Measurements from ENCODE around the gene ACTR3C.
"Not testable (repeated sequence)": the region's sequence is repeated elsewhere in the genome, so short reads cannot be mapped to it uniquely, and the experiment has no call there.

The ACTR3C gene

DNA sequence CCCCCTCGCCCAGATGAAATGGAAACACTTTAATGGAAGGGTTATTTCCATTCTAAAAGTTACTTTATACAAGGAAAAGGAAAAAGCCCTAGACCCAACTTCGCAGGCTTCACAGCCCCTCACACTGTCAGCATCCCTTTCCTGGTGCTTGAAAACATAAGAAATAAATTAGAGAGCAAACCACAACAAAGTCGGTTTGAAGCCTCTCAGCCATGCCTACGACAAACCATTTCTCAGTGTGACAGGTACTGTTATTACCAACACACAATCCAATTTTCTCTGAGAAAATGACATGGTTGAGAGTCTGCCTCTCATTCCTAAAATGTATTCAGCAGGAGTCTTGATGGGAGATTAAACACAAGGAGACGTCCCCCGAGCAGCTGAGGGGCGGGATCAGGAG lies 51.4 kb downstream of the ACTR3C start:
- not testable (repeated sequence) for DNase-seq

DNA sequence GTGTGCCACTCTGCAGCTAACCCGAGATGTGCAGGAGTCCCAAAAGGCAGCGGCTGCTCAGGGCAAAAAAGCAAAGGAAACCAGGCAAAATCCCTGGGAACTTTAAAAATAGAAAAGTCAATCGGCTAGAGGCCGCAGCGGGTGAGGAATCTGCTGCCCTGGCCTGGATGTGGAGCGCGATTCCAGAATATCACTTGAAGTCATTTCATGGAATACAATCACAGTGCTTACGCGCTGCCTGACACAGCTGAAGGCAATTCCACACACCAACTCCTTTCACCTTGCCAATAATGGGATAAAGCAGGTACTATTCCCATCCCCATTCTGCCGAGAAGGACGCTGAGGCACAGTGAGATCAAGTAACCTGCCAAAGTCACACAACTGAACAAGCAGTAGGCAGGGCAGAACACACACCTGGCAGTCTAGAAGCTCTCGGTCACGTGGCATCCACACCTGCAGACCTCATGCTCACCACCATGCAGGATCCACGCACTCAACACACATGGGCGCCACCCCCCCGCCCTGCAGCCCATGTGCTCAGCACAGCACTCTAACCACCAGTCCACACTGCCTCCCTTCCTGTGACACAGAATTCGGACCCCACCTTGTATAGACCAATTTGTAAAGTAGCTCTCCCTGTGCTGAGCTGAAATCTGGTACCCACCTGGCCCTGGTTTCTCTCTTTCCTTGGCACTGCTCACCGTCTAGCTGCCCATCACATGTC lies 53.1 kb downstream of the ACTR3C start:
- DNase-seq, result not testable (repeated sequence)

DNA sequence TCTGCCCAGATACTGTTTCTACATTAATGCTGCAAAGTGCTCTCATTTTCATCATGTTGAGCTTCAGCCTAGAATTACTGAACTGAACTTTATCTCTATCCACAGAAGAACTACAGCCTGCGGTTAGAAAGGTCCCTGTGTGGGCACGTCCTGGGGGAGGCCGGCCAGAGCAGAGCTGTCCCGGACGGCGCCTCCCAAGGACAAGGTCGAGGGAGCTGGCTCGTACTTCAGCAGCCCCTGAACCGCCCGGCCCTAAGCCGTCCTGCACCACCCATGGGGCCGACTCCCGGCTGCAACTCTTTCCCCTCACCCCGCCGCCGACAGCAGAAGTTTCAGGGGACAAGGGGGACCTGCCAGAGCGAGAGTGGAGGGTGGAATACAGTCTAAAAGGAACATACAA lies 54.5 kb downstream of the ACTR3C start:
- DNase-seq, result not testable (repeated sequence)

DNA sequence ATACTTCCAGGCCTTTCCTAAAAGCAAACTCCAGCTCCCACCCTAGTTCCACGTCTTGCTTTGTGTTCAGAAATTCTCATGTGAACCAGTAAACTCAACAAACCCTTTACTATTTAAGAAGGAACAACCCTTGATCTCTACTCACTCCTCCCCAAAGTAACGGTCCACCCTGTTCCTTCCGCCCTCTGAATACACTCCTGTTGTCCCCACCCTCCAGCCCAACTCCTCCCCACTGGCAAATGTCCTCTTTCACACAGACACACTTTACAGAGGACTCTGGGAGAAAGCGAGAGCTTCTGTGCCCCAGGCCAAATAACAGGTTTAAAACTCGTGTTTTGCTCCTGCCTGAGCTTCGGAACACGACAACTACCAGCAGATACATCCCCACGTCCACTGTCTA lies 55.1 kb downstream of the ACTR3C start:
- not testable (repeated sequence) for DNase-seq

DNA sequence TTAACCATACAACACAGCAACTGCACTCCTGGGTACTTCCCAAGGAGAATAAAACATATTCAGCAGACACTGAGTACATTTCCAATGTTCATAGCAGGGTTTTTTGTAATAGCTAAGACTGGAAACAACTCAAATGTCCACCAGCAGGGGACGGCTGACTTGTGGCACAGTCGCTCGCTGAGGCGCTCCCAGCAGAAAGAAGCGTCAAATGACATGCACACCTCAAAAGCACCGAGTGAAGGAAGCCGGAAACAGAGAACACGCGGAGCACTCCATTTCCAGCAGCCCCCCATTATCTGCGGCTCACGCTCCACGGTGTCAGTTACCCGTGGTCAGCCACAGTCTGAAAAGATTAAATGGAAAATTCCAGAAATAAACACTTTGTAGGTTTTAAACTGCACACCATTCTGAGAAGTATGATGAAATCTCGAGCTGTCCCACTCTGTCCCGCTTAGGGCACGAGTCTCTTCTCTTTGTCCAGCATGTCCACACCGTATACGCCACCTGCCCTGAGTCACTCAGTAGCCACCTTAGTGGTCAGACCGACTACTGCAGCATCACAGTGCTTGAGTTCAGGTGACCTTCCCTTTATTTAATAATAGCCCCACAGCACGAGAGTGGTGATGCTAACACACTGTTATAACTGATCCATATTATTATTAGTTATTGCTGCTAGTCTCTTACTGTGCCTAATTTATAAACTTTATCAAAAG lies 56.2 kb downstream of the ACTR3C start:
- DNase-seq, result not testable (repeated sequence)

DNA sequence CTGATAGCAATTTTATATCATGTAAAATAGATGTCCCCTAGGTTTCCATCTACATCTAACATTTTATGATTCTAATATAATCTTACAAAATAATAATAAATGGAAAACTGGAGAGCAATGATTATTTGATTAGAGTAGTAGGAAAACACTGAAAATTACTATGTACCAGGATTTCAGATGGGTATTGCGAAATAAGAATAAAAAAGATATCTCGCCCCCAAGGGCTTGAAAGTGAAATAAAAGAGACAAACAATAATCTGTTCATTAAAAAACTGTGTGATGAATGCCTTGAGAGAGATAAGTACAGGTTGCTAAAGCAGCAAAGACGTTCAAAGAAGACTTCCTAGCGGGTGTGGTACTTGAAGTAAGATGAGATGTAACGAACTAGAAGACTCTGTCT lies 60.7 kb downstream of the ACTR3C start:
- DNase-seq, result not testable (repeated sequence)

DNA sequence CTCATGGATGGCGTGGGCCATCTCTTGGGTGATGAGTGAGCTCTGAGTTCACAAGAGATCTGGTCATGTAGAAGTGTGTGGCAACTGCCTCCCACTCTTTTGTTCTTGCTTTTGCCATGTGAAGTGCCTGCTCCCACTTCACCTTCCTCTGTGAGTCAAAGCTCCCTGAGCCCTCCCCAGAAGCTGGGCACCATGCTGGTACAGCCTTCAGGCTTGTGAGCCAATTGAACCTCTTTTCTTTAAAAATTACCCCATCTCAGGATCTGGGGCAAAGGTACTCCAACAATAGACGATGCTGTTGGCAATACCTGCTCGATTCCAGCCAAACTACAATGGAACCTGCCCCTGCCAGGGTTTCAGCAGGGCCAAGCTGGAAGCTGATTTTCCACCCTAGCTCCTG lies 75.6 kb downstream of the ACTR3C start:
- DNase-seq, result not testable (repeated sequence)

DNA sequence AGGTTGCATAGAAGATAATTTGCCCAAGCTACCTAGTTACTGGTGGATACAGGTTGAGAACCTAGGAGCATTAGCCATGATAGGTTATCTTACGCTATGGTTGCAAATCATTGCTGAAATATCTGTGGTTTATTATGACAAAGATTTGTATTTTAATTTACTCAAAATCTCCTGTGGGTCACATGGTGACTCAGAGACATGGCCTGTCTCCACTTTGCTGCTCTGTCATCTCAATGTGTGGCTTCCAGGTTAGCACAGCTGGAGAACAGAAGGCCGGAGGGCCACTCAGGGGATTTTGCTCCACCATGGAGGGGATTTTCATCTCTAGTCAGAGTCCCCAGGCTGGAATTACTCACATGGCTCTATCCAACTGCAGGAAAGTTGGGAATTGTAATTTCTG lies 78.1 kb downstream of the ACTR3C start:
- DNase-seq, result not testable (repeated sequence)

DNA sequence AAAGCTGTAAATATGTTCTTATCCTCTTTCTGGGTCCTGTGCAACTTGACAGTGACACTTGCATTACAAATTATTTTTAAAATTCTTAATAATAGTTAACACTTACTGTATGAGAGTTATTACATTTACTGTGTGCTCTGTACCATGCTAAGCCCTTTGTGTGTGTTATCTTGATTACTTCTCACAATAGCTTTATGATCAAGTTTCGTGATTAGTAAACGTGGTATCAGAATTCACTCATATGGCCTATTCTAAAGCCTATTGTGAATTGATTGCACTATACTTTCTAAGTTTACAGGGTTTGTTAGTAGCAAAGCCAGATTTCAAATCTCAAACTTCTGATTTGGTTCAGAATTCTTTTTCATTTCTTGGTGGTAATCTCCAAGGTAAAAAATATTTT lies 80.4 kb downstream of the ACTR3C start:
- not testable (repeated sequence) for DNase-seq

DNA sequence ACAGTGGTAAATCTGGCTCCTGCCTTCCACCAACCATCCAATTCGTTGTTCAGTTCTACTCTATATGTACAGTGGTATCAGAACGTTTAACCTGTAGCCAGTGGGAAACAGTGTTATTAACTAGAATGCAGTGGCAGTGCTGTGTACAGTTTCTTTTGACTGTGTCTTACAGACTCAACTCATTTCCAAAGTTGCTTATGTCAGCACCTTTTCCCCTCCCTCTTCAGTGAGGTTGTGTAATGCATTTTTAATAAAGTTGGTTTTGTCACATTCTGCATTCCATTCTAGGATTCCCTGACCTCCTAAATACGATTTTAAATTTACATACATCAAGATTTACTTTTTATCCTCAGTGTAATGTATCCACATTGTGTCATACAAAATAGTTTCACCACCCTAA lies 97.9 kb downstream of the ACTR3C start:
- DNase-seq, result not testable (repeated sequence)

DNA sequence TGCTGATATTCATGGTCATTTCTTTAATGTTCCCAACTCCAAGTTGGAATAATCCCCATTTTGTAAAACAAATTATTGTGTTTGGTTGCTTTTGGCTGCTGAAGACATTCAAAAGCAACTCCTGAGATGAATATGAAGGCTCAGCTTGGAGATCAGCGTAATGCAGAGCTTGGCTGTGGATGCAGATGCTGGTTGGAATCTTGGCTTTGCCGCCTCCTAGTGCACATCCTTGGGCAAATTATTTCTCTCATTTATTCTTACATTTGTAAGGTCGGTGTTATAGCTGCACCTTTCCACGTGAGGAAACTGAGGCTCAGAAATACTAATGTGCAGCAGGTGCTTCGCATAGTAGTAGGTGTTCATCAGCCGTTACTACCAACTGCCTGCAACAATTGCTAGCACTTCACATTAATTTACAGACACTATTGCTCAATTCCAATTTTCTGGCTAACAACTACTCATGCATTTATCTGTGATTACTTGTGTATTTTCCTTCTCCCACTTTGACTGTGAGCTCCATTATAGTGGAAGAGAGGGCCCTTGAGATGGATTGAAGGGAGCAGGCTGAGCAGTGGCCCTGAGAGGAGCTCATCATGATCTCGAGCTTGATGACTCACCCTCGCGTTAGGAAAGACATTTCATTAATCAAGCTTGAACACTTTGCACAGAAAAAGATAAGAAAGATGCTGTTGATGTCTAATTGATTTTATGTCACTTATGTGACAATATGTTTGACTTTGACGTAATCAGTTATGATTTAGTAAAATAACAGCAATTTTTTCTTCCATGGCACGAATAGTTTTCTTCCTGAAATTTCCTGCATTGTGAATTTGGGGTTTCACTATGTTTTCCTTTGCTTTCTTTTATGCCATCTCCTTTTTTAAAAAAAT lies 101.0 kb downstream of the ACTR3C start:
- DNase-seq, result not testable (repeated sequence)

DNA sequence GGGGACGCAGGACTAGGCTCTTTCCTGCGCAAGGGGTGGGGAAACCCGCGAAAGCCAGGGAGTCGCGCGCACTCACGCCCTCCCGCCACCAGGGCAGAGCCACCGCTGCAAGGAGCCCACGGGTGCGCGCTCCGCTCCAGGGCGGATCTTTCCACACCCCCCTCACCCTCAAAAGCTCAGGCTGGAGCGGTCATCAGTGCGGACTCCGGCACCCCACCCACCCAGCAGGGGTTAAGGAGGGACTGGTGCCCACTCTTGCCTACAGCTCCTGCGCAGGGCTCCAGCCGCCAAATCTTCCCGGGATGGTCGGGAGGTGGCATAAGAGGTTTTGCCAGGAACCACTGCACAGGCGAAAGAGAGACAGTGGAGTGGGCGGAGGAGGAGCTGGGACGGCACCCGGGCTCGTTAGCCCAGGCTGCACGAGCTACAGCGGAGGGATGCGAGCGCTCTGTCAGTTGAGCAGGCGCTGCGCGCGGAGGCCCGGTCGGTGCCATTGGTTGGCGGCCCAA lies 102.6 kb downstream of the ACTR3C start:
- not testable (repeated sequence) for DNase-seq

DNA sequence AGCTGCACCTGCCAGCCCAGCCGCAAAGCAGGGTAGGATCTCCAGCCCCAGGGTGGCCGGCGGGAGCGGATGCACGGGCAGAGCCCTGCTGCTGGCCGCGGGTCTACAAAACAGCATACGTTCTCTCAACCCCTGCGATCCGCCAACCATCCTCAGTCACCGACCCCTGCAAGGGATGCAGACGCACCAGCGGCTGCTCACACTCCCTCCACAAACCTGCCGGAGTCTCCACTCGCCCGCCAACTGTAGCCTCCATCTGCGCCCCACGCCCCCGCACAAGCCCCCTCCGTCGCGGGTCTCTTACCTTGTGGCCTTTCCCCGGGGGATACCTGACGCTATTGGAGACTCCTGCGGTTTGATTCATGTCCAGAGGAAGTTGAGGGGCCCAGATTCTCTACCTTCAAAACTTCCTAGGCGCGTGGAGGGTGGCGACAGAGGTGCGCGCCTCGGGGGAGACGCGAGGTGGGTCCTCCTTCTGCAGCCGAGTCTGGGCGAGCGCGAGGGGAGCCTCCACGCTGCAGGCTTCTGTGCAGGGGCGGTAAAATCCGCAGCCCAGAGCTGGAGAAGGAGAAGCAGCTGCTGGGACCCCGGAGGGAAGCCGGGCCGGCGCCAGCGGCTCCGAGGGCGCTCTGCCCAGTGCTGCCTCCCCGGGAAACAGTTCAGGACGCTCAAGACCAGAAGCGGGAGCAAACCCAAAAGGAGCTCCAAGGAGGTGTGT lies 103.2 kb downstream of the ACTR3C start:
- DNase-seq, result not testable (repeated sequence)

DNA sequence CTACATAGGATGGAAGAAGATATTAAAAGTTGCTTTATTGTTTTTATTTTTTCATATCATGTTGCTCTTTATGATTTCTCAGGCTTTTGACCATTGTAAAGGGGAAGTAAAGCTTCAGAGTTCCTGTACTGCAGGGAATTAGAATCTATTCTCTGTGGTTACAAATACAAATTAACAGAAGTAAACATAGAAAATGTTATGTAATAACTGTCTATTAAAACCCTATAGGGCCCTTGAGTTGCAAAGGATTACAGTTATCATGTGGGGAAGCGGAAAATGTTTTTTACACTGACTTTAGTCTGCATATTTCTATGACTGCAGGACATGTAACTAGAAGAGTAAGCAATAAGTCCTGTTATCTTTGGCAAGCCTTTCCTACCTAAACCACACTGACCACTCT lies 116.5 kb downstream of the ACTR3C start:
- not testable (repeated sequence) for DNase-seq

DNA sequence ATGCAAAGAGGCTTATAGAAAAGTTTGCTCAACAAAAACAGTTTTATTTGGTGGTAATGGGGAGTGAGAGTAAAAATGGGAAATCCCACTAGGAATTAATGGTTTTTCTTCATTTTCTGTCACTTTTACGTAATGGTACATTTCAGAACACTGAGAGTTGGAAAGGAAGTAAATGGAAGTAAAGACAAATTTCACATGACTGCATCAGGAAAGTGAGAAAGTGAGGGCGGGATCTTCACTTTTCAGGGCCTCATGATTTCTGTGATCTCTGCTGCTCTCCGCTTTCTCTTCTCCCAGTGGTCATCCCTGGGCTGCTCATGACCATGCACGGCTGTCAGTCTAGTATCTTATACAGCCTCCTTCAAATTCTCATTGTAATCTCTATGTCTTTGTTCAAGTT lies 117.5 kb downstream of the ACTR3C start:
- not testable (repeated sequence) for DNase-seq

DNA sequence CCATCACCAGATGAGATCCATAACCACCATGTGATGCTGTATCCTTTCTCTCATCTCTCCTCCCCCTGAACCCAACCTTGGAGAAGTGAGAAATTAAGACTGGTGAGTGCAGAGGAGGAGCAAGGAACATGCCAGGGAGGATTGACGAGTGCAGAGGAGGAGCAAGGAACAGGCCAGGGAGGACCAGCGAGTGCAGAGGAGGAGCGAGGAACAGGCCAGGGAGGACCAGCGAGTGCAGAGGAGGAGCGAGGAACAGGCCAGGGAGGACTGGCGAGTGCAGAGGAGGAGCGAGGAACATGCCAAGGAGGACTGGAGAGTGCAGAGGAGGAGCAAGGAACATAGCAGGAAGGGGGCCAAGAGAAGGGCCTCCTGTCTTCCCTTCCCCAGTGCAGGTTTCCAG lies 118.8 kb downstream of the ACTR3C start:
- not testable (repeated sequence) for DNase-seq

DNA sequence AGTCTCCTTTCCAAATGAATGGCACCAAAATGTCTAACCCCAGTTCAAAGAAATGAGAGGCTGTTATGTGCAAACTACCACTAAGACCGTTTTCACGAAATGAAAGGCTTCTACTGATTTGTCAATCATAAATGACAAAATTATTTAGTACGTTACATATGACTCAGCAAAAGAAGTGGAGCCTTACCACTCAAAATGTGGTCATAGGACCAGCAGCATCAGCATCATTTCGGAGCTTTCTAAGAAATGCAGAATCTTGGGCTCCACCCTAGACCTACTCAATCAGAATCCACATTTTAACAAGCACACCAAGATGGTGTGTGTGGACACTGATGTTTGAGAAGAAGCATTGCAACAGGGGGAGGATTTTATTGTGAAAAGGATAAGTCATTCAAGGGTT lies 120.5 kb downstream of the ACTR3C start:
- DNase-seq, result not testable (repeated sequence)

Measured in NCI-H1105 (cell line).